Hepatocyte (in vitro differentiated cells): Measurements from ENCODE around the gene PEX13.

Source experiments
- EZH2 ChIP-seq: fragments of 200-600 bp; sonication (generic); IDR thresholded peaks from 2 replicates; pipeline ENCODE4 v1.6.1; 2016; ENCODE audit warnings: antibody characterized with exemption, mild to moderate bottlenecking, borderline replicate concordance
- TF ChIP-seq, protein P1 (sequence below): fragments of 200-600 bp; sonication (generic); IDR thresholded peaks from 2 replicates; pipeline ENCODE4 v1.5.1; 2016; ENCODE audit warnings: antibody characterized with exemption, mild to moderate bottlenecking; ENCODE audit not compliant: poor library complexity

DNA sequence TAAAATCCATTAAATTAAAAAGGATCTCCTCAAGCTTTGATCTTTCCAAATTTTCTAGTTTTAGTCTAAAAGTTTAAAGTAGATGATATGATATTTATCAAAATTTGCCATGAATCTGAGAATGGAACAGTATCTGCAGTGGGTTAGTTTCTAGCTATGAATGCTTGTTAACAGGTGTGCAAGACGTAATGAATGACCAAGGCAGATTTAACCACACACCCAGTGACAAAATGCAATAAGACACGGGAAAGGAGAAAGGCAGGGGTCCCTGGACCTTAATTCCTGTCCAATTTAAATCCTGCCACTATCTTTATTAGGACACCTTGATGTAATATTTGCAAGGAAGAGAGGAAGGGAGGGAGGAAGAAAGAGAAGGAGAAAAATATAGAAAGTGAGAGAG, 30.5 kb upstream of the PEX13 start:
- TF ChIP-seq, protein P1, sequence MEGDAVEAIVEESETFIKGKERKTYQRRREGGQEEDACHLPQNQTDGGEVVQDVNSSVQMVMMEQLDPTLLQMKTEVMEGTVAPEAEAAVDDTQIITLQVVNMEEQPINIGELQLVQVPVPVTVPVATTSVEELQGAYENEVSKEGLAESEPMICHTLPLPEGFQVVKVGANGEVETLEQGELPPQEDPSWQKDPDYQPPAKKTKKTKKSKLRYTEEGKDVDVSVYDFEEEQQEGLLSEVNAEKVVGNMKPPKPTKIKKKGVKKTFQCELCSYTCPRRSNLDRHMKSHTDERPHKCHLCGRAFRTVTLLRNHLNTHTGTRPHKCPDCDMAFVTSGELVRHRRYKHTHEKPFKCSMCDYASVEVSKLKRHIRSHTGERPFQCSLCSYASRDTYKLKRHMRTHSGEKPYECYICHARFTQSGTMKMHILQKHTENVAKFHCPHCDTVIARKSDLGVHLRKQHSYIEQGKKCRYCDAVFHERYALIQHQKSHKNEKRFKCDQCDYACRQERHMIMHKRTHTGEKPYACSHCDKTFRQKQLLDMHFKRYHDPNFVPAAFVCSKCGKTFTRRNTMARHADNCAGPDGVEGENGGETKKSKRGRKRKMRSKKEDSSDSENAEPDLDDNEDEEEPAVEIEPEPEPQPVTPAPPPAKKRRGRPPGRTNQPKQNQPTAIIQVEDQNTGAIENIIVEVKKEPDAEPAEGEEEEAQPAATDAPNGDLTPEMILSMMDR: no peak
- TF ChIP-seq EZH2: no peak
